GM18868 (cell line): ENCODE results near the gene MFNG.
"Not testable (repeated sequence)": the region's sequence is repeated elsewhere in the genome, so short reads cannot be mapped to it uniquely, and the experiment has no call there.

Experiments used
- ATAC-seq: cut with Tn5 transposase; IDR thresholded peaks from one replicate; pipeline ENCODE4 v1.9.1; 2021; ENCODE audit warnings: mild to moderate bottlenecking, moderate library complexity; ENCODE audit not compliant: unreplicated experiment

Gene MFNG

DNA sequence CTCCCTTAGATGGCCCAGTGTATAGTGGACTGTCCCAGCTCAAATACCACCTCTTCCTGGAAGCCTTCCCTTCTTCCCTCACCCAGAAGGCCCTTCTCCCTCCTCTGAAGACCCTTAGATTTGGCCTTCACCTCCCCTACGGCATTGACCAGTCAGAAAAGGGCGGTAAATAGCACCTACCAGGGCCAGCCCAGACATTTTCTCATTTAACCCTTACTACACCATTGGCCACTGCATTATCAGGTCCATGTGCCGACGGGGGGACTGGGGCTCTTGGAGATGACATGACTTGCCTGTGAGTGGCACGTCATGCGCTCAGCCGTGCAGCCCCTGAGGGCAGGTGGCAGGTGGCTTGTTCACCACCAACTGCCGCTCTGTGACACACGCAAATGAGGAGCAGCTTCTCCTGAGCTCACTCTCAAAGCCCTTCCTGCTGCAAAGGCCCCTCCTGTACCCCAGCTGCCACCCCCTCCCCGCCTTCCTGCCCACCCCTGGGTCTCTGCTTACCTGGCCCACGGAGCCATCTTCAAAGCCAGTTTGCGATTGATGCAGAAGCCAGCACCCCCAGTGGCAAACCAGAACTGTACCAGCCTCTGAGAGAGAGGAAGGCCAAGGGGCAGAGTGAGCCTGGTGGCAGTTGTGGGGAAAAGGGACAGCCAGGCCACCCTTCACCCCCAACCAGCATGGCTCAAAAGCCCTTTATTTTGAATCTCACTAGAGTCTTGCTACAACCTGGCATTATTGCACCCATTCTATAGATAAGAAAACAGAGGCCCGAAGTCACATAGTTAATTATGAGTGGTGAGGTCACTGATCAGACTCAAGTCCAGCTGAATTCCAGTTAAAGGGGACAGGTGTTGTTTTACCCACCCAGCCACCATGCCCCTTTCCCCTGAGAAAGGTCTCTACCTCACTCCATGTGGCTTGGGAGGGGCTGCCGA lies 9.5 kb downstream of the MFNG start:
- no peak for ATAC-seq

DNA sequence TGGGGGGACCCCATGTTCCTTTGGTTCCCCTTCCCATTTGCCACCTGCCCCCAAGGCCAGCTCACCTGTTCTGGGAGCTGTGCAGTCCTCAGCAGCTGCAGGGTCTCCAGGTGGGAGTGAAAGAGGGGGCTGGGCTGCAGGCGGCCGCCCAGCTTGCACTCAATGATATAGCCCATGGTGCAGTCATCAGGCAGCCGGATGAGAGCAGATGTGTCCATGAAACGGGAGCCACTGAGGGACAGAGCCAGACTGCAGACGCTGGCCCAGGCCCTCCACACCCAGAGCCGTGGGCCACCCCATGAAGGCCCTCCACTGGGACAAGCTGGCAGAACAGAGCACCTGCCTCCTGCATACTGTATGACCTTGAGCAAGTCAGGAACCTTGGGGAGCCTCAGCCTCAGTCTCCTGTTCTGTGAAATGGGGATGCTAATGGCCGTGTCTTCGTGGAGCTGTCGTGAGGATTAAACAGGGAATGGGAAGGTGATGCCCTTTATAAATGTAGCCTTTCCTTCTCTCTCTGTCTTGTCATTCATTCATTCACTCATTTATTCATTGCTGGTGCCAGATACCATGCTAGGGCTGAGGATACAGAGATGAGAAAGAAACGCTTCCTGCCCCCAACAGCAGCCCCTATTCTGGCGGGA lies 11.6 kb downstream of the MFNG start:
- ATAC-seq: no peak

DNA sequence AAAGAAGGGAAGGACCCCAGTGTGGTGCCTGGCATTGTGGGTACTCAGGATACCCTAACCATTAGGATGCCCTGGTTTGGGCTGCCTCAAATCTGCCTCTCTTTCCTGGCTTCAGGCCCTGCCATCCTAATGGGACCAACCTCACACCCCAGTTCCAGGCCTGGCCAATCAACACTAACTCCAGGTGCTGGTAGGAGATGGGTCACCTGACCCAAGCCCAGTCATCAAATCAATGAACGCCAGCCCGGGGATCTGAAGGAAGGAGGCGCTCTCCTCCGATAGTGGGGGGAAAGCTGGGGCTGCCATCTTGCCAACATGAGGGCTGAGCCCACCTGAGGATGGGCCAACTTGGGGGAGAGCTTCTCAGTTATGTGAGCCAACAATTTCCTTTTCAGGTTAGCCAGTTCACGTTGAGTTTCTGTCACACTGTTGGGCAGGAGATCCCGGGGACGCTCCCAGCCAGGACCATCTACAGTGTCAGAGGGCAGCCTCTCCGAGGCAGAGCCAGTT lies 12.7 kb downstream of the MFNG start:
- no peak for ATAC-seq

DNA sequence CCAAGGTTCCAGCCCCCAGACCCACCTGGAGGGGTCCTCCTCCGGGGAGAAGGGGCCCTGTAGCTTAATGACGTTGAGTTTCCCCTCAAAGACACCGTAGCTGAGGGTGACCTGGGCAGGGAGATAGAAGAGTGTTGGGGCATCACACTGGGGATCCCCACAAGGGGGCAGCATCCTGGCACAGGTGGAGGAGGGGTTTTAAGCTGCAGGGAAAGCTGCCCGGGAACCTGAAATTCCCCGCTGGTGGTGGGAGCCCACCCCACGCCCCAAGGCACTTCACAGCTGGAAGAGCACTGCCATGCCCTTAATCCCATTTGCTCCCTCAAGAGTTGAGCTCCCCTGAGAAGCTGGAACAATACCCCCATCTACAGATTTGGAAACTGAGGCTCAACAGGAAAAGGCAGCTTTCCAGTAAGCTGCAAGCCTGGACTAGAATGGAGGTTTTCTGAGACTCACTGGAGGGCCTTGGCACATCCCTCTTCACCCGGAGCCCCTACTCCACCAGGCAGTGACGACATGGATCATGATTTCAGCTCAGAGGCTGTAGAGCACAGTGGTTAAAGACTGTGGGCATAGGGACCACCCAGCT lies 13.7 kb downstream of the MFNG start:
- no peak for ATAC-seq

DNA sequence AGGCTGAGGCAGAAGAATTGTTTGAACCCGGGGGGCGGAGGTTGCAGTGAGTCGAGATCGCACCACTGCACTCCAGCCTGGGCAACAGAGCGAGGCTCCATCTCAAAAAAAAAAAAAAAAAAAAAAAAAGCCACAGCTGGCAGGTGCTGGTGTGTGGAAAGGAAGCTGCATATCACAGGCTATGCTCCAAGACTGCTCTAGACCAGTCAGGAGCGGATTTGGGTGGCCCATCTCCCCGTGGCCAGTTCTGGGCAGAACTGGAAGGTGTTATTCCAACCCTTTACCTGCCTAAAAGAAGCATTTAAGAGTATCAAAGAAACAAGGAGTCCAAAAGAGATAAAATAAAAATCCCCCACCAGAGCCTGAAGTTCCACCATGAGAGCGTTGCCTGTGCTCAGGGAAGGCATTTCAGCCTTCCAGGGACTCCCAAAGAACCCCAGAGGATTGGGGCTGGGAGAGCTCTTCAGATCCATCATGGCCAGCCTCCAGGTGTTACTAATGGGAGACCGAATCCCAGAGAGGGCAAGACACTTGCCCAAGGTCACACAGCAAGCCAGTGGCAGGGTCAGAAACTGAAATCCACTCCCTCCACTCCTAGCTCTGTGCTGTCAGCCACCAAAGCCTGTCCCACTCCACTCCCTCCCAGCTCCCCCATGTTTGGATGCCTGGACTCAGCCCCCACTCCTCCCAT lies 14.3 kb downstream of the MFNG start:
- no peak for ATAC-seq

DNA sequence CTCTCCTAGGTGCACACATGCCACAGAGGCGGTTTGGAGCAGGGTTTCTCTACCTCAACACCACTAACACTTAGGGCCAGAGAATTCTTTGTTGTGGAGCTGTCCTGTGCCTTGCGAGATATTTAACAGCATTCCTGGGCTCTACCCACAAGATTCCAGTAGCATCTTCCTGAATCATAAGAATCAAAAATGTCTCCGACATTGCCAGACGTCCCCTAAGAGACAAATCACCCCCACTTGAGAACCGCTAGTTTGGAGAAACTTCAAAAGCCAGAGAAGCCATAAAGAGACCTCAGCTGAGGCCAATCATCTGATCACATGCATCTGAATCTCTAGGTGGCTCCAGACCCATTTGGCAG lies 16.1 kb downstream of the MFNG start:
- ATAC-seq: no peak

DNA sequence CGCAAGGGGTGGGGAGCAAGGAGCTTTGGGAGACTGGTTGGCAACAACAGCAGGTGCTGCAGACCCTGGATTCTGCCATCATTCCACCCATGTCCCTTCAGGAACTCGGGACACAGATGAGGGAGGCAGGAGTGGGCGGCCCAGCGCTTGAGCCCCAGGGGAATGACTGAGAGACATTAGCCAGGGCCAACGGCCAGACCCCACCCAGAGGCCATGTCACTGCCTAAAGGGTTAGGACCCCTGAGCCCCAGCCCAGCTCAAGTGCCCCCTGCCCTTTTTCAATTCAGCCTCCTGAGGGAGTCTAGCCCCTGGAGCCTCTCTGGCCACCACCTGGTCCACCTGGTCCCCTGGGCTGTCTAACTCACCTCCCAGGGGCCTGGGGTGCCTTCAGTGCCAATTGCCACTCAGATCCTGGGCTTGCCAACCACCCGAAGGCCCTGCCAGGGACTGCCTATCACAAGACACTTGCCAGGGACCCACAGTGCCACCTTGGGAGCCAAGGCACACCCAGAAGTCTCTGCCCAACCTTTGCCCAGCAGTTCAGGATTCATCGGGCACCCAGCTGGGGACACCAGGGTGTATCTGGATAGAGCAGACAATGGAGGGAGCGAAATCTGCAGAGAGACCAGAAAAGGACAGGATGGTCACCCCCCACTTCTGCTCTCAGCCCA lies 16.6 kb downstream of the MFNG start:
- no peak for ATAC-seq

DNA sequence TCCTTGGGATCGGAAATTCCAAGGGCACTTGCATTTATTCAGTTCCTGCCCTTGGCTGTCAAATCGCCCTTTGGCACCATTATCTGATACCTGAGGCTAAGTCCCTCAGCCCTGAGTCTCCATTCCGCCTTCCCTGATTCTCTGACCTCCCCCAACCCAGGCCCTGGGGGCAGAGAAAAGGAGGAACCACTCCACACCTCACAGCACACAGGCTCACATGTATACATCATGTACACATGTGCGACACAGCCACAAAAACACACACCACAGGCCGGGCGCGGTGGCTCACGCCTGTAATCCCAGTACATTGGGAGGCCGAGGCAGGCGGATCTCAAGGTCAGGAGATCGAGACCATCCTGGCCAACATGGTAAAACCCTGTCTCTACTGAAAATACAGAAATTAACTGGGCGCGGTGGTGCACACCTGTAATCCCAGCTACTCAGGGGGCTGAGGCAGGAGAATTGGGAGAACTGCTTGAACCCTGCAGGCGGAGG lies 17.9 kb downstream of the MFNG start:
- not testable (repeated sequence) for ATAC-seq

DNA sequence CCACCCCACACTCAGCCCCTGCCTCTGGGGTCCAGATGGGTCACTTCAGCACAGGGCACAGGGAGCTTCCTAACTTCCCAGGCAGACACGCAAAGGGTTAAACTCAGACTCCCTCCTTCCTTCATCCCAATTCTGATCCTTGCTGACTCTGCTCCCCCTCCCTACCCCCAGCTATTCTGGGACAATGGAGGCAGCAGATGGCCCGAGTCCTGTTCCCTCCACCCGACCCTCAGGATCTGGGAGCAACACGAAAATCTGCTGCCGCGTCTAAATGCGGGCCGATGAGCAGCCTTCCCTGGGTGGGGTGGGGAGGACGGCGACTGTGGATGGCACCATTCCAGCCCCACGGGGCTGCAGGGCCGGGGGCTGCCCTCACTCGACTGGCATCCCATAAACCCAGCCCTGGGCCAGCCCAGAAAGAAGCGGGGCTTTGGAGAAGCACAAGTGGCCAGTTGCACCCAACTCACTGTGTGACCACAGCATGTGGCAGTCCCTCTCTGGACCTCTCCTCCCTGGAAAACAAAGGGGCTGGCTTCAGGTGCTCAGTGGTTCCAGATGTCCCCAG lies 18.7 kb downstream of the MFNG start:
- ATAC-seq: no peak

DNA sequence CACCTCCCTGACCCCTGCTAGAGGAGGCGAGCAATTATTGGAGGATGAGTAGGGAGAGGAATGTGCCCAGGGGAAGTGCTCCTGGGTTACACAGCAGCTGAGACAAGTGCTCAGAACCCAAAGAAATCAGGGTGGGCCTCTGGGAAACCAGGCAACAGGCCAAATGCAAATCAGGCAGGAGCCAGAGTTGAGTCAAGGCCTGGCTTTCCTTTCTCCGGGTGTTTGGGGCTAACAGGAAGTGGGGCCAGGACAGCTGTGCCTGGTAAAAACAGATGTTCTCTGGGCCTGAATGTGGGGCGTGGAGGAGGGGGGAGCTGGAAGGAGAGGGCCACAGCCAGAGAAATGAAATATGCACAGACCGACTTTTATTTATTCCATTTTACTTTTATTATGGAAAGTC lies 22.0 kb downstream of the MFNG start:
- ATAC-seq: no peak

DNA sequence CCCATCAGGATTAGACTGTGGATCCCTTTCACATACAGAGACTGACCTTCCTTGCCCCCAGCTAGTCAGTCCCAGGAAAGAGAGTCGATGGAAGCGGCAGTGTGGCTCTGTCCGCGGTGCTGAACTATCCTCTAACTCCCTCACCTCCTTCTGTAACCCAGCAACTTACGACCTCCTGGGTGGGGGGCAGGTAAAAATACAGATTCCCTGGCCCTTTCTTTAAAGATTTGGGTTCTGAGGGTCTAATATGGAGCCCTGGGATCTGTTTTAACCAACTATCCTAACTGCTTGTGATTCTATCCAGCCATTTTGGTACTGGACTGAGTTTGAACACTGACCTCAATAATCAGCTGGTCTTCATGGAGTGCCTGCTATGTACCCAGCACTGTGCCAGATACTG lies 23.2 kb downstream of the MFNG start:
- ATAC-seq: no peak

DNA sequence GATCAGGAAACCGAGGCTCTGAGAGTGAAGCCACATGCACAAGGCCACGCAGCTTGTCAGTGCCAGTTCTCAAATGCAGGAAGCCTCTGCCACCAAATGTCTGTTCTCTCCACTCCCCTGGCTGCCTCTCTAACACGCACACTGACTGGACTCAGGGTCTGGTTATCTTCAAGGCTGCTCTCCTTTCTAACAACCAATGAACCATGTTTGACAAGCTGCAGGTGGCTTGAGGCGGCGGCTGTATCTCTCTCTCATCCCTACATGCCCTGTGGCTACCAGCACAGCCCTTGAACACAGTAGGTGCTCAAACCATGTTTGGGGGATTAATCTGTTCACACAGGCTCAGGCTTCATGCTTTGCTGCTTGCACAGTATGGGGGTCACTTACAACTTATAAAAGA lies 23.7 kb downstream of the MFNG start:
- ATAC-seq: no peak

DNA sequence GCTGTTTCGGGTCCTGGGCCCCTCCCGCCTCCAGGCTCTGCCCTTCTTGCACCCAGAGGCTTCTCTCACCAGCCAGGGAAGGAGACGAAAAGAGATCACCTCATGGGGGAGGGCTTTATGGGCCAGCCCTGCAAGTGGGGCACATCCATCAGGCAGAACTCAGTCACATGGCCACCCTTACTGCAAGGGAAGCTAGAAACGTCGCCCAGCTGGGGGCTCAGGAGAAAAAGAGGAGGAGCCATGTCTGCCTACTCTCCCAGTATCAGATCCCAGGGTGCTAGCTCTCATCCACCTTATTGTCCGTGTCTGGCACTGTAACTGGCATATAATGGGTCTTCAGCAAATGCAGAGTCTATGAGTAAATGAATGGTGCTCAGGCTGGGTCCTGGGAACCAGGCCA lies 24.2 kb downstream of the MFNG start:
- no peak for ATAC-seq

DNA sequence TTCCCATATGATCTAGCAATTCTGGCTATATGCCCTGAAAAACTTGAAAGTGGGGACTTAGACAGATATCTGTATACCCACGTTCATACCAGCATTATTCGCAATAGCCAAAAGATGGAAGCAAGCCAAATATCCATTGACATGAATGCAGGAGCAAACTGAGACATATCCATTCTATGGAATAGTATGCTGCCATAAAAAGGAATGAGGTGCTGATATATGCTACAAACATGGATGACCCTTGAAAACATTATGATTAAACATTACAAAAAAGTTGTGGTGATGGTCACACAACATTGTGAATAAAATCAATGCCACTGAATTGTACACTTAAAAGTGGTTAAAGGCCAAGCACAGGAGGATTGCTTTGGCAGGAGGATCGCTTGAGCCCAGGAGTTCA lies 25.5 kb downstream of the MFNG start:
- no peak for ATAC-seq

DNA sequence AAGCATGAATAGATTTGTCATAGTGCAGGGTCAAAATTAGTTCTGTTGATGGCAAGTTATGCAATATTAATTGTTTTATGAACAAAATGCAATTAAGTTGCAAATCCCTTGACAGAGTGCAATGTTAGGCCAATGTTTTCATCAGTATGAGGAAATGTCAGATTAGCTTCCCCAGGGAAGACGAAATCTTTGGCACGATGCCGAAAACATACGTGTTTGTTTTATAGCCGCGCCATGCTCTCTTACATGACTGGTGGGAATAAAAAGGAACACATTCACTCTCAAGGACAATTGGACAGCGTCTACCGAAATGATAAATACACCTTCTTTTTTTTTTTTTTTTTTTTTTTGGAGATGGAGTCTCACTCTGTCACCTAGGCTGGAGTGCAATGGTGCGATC lies 27.0 kb downstream of the MFNG start:
- no peak for ATAC-seq

DNA sequence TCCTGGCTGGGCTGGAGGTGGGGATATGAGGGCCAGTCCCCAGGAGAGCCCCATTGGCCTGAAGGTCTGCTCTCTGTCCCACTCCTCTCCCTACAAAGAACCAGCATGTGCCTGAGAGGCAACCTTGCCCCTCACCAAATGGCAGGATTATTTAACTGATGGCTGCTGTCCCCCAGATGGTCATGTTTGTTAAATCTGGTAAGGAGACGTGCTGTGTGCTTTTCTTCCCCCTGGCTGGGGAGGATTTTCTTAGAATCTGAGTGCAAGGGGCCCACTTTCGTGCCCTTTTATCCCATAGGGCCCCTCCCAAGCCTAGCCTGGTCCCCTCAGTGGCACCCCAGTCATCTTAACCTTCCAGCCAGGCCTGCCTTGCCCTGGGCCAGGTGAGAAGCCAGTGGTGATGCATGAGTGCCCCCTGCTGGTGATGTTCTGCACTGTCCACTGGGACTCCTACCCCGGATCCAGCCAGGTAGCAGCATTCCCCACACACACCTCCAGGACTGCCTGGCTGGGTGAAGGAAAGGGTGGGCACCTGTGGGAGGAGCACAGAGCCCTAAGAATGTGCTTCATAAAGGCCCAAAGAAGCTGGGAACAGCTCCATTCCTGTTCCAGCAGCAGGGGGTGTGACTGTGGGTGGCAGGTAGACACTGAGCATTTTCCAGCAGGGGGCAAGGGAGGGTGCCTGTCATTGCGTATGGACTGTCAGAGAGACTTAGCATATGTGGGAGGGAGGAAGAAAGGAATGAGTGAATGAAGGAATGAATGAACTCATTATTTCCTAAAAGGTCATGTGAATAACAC lies 28.9 kb downstream of the MFNG start:
- ATAC-seq: no peak

DNA sequence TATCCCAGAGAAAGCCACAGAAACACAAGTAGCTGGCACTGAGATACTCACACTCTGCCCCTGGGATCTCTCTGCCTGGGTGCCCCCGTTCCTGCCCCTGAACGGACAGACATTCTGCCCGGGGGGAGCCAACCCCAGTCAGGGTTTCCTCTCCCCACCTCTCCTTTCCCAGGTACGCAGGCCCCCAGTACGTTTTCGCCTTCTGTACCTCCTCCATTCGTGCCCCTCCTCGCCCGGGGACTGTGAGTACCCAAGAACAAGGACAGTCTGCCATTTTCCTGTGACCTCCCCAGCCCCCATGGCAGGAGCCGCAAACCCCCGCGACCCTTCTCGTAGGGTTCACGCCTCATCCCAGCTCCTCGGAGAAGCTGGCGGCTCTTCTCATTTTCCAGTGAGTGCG lies 29.8 kb downstream of the MFNG start:
- ATAC-seq: no peak

DNA sequence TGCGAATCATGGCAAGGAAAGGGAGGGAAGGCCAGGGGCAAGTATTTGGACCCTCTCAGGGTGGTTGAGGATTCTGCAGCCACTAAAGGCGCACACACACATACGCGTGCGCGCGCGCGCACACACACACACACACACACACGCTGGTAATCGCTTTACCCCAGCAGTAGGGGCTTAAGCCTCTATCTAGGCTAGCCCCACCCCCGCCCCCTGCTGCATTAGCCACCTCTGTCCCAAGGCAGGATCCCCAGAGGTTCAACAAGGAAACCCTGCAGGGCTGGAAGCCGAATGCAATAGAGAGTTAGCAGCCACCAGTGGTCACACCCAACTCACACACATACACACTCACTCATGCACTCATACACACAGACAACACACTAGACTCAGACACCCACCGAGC lies 30.3 kb downstream of the MFNG start:
- ATAC-seq: no peak

DNA sequence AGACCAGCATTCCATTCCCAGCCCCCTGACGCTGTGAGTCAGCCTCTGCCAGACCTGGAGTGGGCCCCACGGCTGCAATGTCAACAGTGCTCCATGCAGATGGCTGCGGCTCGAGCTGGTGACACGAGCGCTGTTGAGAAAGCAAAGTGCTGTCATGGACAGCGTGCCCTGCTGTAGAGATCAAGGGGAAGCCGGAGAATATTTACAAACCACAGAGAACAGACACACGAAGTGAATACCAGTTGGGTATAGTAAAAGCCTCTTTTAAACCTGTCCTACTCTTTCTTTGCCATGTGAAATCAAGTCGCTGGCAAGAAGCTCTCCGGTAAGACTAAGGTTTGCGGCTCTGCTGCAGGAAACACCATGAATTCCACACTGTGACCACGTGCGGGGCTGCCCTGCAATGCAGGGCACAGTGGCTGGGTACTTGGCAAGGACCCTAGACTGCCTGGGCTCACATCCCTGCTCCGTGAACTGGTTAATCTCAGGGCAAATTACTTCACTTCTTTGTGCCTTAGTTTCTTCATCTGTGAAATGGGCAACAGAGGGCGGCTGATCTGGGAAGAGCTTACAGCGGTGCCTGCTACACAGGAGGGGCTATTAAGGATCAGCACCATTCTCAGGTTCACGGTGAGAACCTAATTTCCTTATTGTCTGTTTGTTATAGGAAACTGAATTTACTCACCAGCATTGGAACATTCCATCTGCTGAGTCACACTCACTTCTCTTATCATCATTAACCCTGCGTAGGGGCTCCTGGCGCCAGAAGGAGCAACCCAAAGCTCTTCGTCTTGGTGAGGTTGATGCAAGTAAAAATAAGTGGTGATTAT lies 31.1 kb downstream of the MFNG start:
- ATAC-seq: no peak
